Astrocyte (in vitro differentiated cells and primary cell): ENCODE measurements around the gene CSF2RB. TPM values are rescaled to one million over a fixed set of nuclear protein-coding genes. Genes with fewer than 3 reads are reported as not detected.

Experiments used
- DNase-seq: peaks from one replicate; pipeline ENCODE4 v3.0.0-alpha.2; 2010; ENCODE audit warnings: low read depth
- FAIRE-seq: peaks from 2 replicates; lab custom pipeline; 2011; peaks lifted over from hg19 to GRCh38; lab: Jason Lieb, UNC
- H2AFZ ChIP-seq: 2 replicates; pipeline ENCODE4 v1.6.0; 2012; ENCODE audit warnings: low read depth, low read length, inconsistent platforms
- H3K27ac ChIP-seq: 2 replicates; pipeline ENCODE4 v1.5.1; 2011; ENCODE audit warnings: low read depth, low read length, inconsistent platforms
- H3K27me3 ChIP-seq: 2 replicates; pipeline ENCODE4 v1.6.0; 2011; ENCODE audit warnings: low read length, inconsistent platforms; ENCODE audit not compliant: insufficient read depth
- H3K36me3 ChIP-seq: 2 replicates; pipeline ENCODE4 v1.5.1; 2011; ENCODE audit warnings: low read length, inconsistent platforms; ENCODE audit not compliant: insufficient read depth
- H3K4me1 ChIP-seq: 2 replicates; pipeline ENCODE4 v1.5.1; 2011; ENCODE audit warnings: low read length, inconsistent platforms; ENCODE audit not compliant: insufficient read depth
- H3K4me2 ChIP-seq: 2 replicates; pipeline ENCODE4 v1.6.0; 2012; ENCODE audit warnings: low read length, inconsistent platforms
- H3K4me3 ChIP-seq: 2 replicates; pipeline ENCODE4 v1.5.1; 2011; ENCODE audit warnings: low read depth, mild to moderate bottlenecking, low read length, inconsistent platforms; ENCODE audit not compliant: insufficient read depth
- H3K79me2 ChIP-seq: 2 replicates; pipeline ENCODE4 v1.6.0; 2012; ENCODE audit warnings: mild to moderate bottlenecking, low read length, inconsistent platforms; ENCODE audit not compliant: insufficient read depth
- H3K9ac ChIP-seq: 2 replicates; pipeline ENCODE4 v1.6.0; 2012; ENCODE audit warnings: mild to moderate bottlenecking, low read length, inconsistent platforms
- H3K9me3 ChIP-seq: 2 replicates; pipeline ENCODE4 v1.5.1; 2012; ENCODE audit warnings: low read depth, mild to moderate bottlenecking, low read length, inconsistent platforms; ENCODE audit not compliant: insufficient read depth
- H4K20me1 ChIP-seq: 2 replicates; pipeline ENCODE4 v1.6.0; 2012; ENCODE audit warnings: low read length, inconsistent platforms; ENCODE audit not compliant: insufficient read depth
- H3K27ac Mint-ChIP-seq: one replicate; pipeline ENCODE4 v1.8.0; 2021; ENCODE audit warnings: mild to moderate bottlenecking, mixed read lengths; ENCODE audit not compliant: unreplicated experiment
- H3K27me3 Mint-ChIP-seq: one replicate; pipeline ENCODE4 v1.8.0; 2021; ENCODE audit warnings: low read depth, mixed read lengths; ENCODE audit not compliant: unreplicated experiment
- H3K36me3 Mint-ChIP-seq: one replicate; pipeline ENCODE4 v1.8.0; 2021; ENCODE audit warnings: low read depth, mixed read lengths; ENCODE audit not compliant: unreplicated experiment
- H3K4me1 Mint-ChIP-seq: one replicate; pipeline ENCODE4 v1.8.0; 2021; ENCODE audit warnings: low read depth, mixed read lengths; ENCODE audit not compliant: unreplicated experiment
- H3K4me3 Mint-ChIP-seq: one replicate; pipeline ENCODE4 v1.8.0; 2021; ENCODE audit warnings: mild to moderate bottlenecking, moderate library complexity, mixed read lengths; ENCODE audit not compliant: unreplicated experiment
- H3K9me3 Mint-ChIP-seq: one replicate; pipeline ENCODE4 v1.8.0; 2021; ENCODE audit warnings: mild to moderate bottlenecking, mixed read lengths; ENCODE audit not compliant: unreplicated experiment
- EZH2 ChIP-seq: IDR thresholded peaks from 2 replicates; pipeline ENCODE4 v1.6.1; 2012; ENCODE audit warnings: mild to moderate bottlenecking, low read length, inconsistent platforms; ENCODE audit not compliant: insufficient read depth
- total RNA-seq: library from RNA; stranded (reverse); gene quantifications from 2 replicates; pipeline ENCODE4 v1.2.1, GENCODE V29; 2021
- TF ChIP-seq, protein P1 (sequence below): IDR thresholded peaks from 2 replicates; pipeline ENCODE4 v1.5.1; 2011; ENCODE audit warnings: low read depth, mild to moderate bottlenecking, inconsistent platforms, low read length, moderate library complexity; ENCODE audit not compliant: insufficient read depth

Gene CSF2RB
- total RNA-seq, 1 donor from 2014 or later, result 0.09 TPM

DNA sequence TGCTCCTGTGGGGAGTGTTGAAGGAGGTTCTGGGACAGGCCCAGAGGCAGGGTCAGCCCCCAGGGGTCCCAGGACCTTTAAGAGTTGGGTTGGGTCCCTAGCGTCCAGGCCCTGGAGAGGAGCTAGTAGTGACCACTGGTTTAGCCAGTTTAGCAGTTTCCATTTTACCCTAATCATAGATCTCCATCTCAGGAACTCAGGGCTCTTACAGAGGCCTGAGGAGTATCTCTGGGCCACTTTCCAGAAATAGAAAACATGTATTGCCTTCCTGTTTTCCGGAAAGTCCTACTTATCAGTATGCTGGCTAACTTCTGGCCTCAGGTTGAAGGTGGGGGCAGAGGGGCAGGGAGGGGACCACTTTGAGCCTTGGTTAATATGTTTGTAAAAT, 39.1 kb upstream of the CSF2RB start:
- DNase-seq (no peak), FAIRE-seq (no peak)
- Mint-ChIP-seq H3K4me3 (no peak overlapping the region), H3K4me1 (peaks cover 4% of the 10 kb centered on the region), H3K9me3 (peaks cover 3% of the 10 kb centered on the region), H3K36me3 (no peaks in the 10 kb centered on the region), H3K27me3 (peaks cover 54% of the 10 kb centered on the region), H3K27ac (no peak overlapping the region)
- H3K36me3 ChIP-seq, result no peaks in the 10 kb centered on the region
- H3K9me3 ChIP-seq, result no peaks in the 10 kb centered on the region
- peaks cover 6% of the 10 kb centered on the region for H3K27me3 ChIP-seq
- H3K4me1 ChIP-seq, result no peaks in the 10 kb centered on the region
- H2AFZ ChIP-seq, result no peak overlapping the region
- no peak overlapping the region for H3K4me3 ChIP-seq
- no peaks in the 10 kb centered on the region for H4K20me1 ChIP-seq
- no peak overlapping the region for H3K9ac ChIP-seq
- no peak overlapping the region for H3K4me2 ChIP-seq
- no peaks in the 10 kb centered on the region for H3K79me2 ChIP-seq
- TF ChIP-seq, protein P1, sequence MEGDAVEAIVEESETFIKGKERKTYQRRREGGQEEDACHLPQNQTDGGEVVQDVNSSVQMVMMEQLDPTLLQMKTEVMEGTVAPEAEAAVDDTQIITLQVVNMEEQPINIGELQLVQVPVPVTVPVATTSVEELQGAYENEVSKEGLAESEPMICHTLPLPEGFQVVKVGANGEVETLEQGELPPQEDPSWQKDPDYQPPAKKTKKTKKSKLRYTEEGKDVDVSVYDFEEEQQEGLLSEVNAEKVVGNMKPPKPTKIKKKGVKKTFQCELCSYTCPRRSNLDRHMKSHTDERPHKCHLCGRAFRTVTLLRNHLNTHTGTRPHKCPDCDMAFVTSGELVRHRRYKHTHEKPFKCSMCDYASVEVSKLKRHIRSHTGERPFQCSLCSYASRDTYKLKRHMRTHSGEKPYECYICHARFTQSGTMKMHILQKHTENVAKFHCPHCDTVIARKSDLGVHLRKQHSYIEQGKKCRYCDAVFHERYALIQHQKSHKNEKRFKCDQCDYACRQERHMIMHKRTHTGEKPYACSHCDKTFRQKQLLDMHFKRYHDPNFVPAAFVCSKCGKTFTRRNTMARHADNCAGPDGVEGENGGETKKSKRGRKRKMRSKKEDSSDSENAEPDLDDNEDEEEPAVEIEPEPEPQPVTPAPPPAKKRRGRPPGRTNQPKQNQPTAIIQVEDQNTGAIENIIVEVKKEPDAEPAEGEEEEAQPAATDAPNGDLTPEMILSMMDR, result no peak
- TF ChIP-seq EZH2, result no peak
- no peak overlapping the region for H3K27ac ChIP-seq

GRCh38 chr22:36874736-36875135, 38.7 kb upstream of the CSF2RB start:
- Histone ChIP-seq H3K4me1 (no peaks in the 10 kb centered on the region), H3K27ac (no peak overlapping the region), H3K9ac (no peak overlapping the region), H3K27me3 (peaks cover 7% of the 10 kb centered on the region), H3K79me2 (no peaks in the 10 kb centered on the region), H3K4me2 (no peak overlapping the region), H2AFZ (no peak overlapping the region), H3K9me3 (no peaks in the 10 kb centered on the region), H3K36me3 (no peaks in the 10 kb centered on the region), H4K20me1 (no peaks in the 10 kb centered on the region), H3K4me3 (no peak overlapping the region)
- TF ChIP-seq, protein P1, result no peak
- TF ChIP-seq EZH2, result no peak
- Mint-ChIP-seq H3K36me3 (no peaks in the 10 kb centered on the region), H3K4me1 (peaks cover 4% of the 10 kb centered on the region), H3K4me3 (no peak overlapping the region), H3K27ac (no peak overlapping the region), H3K27me3 (peaks cover 49% of the 10 kb centered on the region), H3K9me3 (peaks cover 6% of the 10 kb centered on the region)
- DNase-seq (no peak), FAIRE-seq (no peak)

- no peaks in the 10 kb centered on the region for H3K36me3 ChIP-seq
- no peak overlapping the region for H3K27ac Mint-ChIP-seq
- FAIRE-seq, result no peak
- H2AFZ ChIP-seq, result no peak overlapping the region
- H3K4me2 ChIP-seq, result no peak overlapping the region
- no peaks in the 10 kb centered on the region for H3K9me3 ChIP-seq
- DNase-seq, result no peak
- H3K27me3 Mint-ChIP-seq, result peaks cover 39% of the 10 kb centered on the region
- H3K4me3 Mint-ChIP-seq, result no peak overlapping the region
- H3K4me1 Mint-ChIP-seq, result peaks cover 4% of the 10 kb centered on the region
- TF ChIP-seq, protein P1, result no peak
- no peak for TF ChIP-seq EZH2
- no peaks in the 10 kb centered on the region for H4K20me1 ChIP-seq
- no peak overlapping the region for H3K27ac ChIP-seq
- H3K79me2 ChIP-seq, result no peaks in the 10 kb centered on the region
- no peak overlapping the region for H3K9ac ChIP-seq
- H3K36me3 Mint-ChIP-seq, result no peaks in the 10 kb centered on the region
- peaks cover 9% of the 10 kb centered on the region for H3K9me3 Mint-ChIP-seq
- no peaks in the 10 kb centered on the region for H3K4me1 ChIP-seq
- peaks cover 7% of the 10 kb centered on the region for H3K27me3 ChIP-seq
- no peak overlapping the region for H3K4me3 ChIP-seq
Observed at GRCh38 chr22:36875741-36876140, 37.7 kb upstream of the CSF2RB start.
